Measurements from ENCODE around the gene SEMA5B.

The SEMA5B gene

DNA sequence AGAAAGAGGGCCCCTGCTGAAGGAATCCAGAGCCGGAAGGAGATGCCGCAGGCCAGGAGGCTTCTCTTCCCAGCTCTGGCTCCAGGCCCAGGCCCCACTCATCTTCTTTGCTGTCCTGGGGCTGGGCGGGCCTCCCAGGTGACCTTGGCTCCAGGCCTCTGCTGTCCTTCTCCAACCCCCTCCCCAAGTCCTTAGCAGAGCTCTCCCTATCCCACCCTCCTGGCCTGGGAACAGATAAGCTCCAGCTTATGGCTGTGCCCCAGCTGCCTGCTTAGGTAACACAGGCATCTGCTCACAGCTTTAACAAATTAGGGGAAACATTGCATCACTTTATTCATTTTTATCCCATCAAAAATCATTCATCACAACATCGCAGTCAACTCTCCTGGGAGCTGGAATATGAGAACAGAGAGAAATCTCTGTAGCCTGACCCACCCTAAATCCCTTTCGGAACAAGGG lies 86.9 kb downstream of the SEMA5B start (continued):
- no peak for TF ChIP-seq ZNF521 (tag by site-specific recombination; IDR thresholded peaks at IDR 0.05)
- TF ChIP-seq ZNF16 (tag by site-specific recombination; IDR thresholded peaks at IDR 0.05; ENCODE audit: low read depth), result no peak
- TF ChIP-seq ZNF701 (tag by site-specific recombination; IDR thresholded peaks at IDR 0.05), result no peak
- TF ChIP-seq ZNF23 (tag by site-specific recombination; IDR thresholded peaks at IDR 0.05; ENCODE audit: borderline replicate concordance), result no peak
- no peak for TF ChIP-seq KLF8 (tag by site-specific recombination; IDR thresholded peaks at IDR 0.05)
- no peak for TF ChIP-seq ZNF155 (tag by site-specific recombination; IDR thresholded peaks at IDR 0.05)
- no peak for TF ChIP-seq ZNF600 (tag by site-specific recombination; IDR thresholded peaks at IDR 0.05)
- TF ChIP-seq ZNF311 (tag by site-specific recombination; IDR thresholded peaks at IDR 0.05; ENCODE audit: borderline replicate concordance), result no peak
- TF ChIP-seq ZEB2 (tag by site-specific recombination; IDR thresholded peaks at IDR 0.05), result no peak
- TF ChIP-seq, protein P1, sequence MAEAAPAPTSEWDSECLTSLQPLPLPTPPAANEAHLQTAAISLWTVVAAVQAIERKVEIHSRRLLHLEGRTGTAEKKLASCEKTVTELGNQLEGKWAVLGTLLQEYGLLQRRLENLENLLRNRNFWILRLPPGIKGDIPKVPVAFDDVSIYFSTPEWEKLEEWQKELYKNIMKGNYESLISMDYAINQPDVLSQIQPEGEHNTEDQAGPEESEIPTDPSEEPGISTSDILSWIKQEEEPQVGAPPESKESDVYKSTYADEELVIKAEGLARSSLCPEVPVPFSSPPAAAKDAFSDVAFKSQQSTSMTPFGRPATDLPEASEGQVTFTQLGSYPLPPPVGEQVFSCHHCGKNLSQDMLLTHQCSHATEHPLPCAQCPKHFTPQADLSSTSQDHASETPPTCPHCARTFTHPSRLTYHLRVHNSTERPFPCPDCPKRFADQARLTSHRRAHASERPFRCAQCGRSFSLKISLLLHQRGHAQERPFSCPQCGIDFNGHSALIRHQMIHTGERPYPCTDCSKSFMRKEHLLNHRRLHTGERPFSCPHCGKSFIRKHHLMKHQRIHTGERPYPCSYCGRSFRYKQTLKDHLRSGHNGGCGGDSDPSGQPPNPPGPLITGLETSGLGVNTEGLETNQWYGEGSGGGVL (tag by site-specific recombination; IDR thresholded peaks at IDR 0.05), result no peak
- TF ChIP-seq YY1 (tag by site-specific recombination; IDR thresholded peaks at IDR 0.05), result no peak
- TF ChIP-seq, protein P2, sequence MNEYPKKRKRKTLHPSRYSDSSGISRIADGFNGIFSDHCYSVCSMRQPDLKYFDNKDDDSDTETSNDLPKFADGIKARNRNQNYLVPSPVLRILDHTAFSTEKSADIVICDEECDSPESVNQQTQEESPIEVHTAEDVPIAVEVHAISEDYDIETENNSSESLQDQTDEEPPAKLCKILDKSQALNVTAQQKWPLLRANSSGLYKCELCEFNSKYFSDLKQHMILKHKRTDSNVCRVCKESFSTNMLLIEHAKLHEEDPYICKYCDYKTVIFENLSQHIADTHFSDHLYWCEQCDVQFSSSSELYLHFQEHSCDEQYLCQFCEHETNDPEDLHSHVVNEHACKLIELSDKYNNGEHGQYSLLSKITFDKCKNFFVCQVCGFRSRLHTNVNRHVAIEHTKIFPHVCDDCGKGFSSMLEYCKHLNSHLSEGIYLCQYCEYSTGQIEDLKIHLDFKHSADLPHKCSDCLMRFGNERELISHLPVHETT (tag by site-specific recombination; IDR thresholded peaks at IDR 0.05), result no peak

DNA sequence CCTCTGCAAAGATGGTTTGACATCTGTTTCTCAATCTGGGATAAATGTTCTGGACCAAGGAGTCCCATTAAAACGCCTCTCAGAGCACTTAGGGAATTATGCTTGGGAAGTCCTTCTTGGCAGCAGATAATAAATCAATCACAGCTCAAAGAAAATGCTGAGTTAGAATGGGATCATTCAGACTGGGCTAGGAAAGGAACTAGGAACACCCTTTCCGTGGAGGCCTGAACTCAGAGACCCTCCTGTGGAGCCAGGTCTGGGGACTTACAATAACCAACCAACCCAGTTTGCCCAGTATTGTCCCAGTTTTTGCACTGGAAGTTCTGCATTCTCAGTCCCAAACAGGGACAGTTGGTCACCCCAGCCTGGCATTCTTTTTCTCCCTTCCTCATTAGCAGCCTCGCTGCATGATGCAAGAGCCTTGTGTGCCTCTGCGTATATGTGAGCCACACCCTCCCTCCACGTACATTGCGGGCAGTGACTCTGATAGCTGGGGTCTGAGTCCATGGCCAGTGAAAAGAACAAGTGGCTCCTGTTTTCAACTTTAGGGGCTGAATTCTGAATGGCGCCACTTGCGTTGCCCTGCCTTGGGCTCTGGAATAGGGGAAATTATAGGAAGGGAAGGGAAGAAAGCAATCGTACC lies 88.7 kb downstream of the SEMA5B start:
- H3K4me1 ChIP-seq (ENCODE audit: control insufficient read depth, insufficient read depth, low read length), result no peaks in the 10 kb centered on the region
- H3K9me3 ChIP-seq (ENCODE audit: control insufficient read depth, insufficient read depth, low read depth, low read length), result no peaks in the 10 kb centered on the region
- H3K4me3 ChIP-seq (ENCODE audit: low read depth, low read length), result no peak overlapping the region
- ChIA-PET POLR2A (no interaction called here), CTCF (interaction anchor here (1.0 kb wide), 1 partner anchor 9 kb away, joined by 3 read pairs; no protein-coding TSS in a partner anchor)
- TF ChIP-seq, protein P3, sequence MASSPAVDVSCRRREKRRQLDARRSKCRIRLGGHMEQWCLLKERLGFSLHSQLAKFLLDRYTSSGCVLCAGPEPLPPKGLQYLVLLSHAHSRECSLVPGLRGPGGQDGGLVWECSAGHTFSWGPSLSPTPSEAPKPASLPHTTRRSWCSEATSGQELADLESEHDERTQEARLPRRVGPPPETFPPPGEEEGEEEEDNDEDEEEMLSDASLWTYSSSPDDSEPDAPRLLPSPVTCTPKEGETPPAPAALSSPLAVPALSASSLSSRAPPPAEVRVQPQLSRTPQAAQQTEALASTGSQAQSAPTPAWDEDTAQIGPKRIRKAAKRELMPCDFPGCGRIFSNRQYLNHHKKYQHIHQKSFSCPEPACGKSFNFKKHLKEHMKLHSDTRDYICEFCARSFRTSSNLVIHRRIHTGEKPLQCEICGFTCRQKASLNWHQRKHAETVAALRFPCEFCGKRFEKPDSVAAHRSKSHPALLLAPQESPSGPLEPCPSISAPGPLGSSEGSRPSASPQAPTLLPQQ (tag by site-specific recombination; IDR thresholded peaks at IDR 0.05), result no peak
- TF ChIP-seq ZNF624 (tag by site-specific recombination; IDR thresholded peaks at IDR 0.05) (no peak), ZBTB20 (tag by site-specific recombination; IDR thresholded peaks at IDR 0.05) (no peak), MYNN (tag by site-specific recombination; IDR thresholded peaks at IDR 0.05; ENCODE audit: borderline replicate concordance) (no peak), EGR2 (tag by site-specific recombination; IDR thresholded peaks at IDR 0.05; ENCODE audit: low read depth) (no peak), SP3 (tag by site-specific recombination; IDR thresholded peaks at IDR 0.05) (no peak), FEZF1 (tag by site-specific recombination; IDR thresholded peaks at IDR 0.05) (no peak), YY1 (tag by site-specific recombination; IDR thresholded peaks at IDR 0.05) (no peak), GFI1B (tag by site-specific recombination; IDR thresholded peaks at IDR 0.05) (no peak), ZNF623 (tag by site-specific recombination; IDR thresholded peaks at IDR 0.05) (no peak), ZNF174 (tag by site-specific recombination; IDR thresholded peaks at IDR 0.05) (no peak)
- TF ChIP-seq, protein P4, sequence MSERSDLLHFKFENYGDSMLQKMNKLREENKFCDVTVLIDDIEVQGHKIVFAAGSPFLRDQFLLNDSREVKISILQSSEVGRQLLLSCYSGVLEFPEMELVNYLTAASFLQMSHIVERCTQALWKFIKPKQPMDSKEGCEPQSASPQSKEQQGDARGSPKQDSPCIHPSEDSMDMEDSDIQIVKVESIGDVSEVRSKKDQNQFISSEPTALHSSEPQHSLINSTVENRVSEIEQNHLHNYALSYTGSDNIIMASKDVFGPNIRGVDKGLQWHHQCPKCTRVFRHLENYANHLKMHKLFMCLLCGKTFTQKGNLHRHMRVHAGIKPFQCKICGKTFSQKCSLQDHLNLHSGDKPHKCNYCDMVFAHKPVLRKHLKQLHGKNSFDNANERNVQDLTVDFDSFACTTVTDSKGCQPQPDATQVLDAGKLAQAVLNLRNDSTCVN (tag by site-specific recombination; optimal IDR thresholded peaks at IDR 0.05), result no peak
- no peaks in the 10 kb centered on the region for H3K36me3 ChIP-seq (ENCODE audit: control insufficient read depth in 2 of 2, insufficient read depth in 1 of 2, low read length in 2 of 2)
- H3K27ac ChIP-seq (ENCODE audit: extremely low read depth, low read depth, low read length), result no peak overlapping the region

Data from HEK293 (cell line).